Nephron progenitor cell (in vitro differentiated cells): ENCODE data around the gene TRIO.

Experiments used
- DNase-seq: peaks from one replicate; pipeline ENCODE4 v3.0.0; 2021
- H3K27ac Mint-ChIP-seq: 2 replicates; pipeline ENCODE4 v1.8.0; 2021; ENCODE audit warnings: mild to moderate bottlenecking, moderate library complexity, mixed read lengths
- H3K27me3 Mint-ChIP-seq: 2 replicates; pipeline ENCODE4 v1.8.0; 2021; ENCODE audit warnings: mild to moderate bottlenecking, low read depth, mixed read lengths; ENCODE audit not compliant: poor library complexity
- H3K36me3 Mint-ChIP-seq: 2 replicates; pipeline ENCODE4 v1.8.0; 2021; ENCODE audit warnings: low read depth, mixed read lengths
- H3K4me1 Mint-ChIP-seq: 2 replicates; pipeline ENCODE4 v1.8.0; 2021; ENCODE audit warnings: mixed read lengths
- H3K4me3 Mint-ChIP-seq: 2 replicates; pipeline ENCODE4 v1.8.0; 2021; ENCODE audit warnings: mild to moderate bottlenecking, moderate library complexity, mixed read lengths
- H3K9me3 Mint-ChIP-seq: 2 replicates; pipeline ENCODE4 v1.8.0; 2021; ENCODE audit warnings: mild to moderate bottlenecking, moderate library complexity, mixed read lengths
- CTCF ChIP-seq: fragments of 200-600 bp; sonication (generic); IDR thresholded peaks from 2 replicates; pipeline ENCODE4 v1.5.0; 2021; ENCODE audit warnings: antibody characterized with exemption

TRIO gene

GRCh38 chr5:14306329-14306815 is 163.2 kb downstream of the TRIO start:
- no peak for TF ChIP-seq CTCF
- peaks cover 69% of the 10 kb centered on the region for H3K36me3 Mint-ChIP-seq

GRCh38 chr5:14308384-14309154 is 165.4 kb downstream of the TRIO start:
- Mint-ChIP-seq H3K27me3 (no peaks in the 10 kb centered on the region), H3K4me1 (peaks cover 2% of the 10 kb centered on the region), H3K27ac (no peak overlapping the region), H3K9me3 (no peaks in the 10 kb centered on the region), H3K4me3 (no peak overlapping the region), H3K36me3 (peaks cover 71% of the 10 kb centered on the region)
- no peak for TF ChIP-seq CTCF
- DNase-seq, result no peak

More at GRCh38 chr5:14306329-14306815, 163.2 kb downstream of the TRIO start:
- no peak overlapping the region for H3K4me3 Mint-ChIP-seq
- DNase-seq, result no peak
- no peaks in the 10 kb centered on the region for H3K9me3 Mint-ChIP-seq
- no peak overlapping the region for H3K27ac Mint-ChIP-seq
- H3K27me3 Mint-ChIP-seq, result no peaks in the 10 kb centered on the region
- H3K4me1 Mint-ChIP-seq, result no peaks in the 10 kb centered on the region

- no peaks in the 10 kb centered on the region for H3K9me3 Mint-ChIP-seq
- H3K4me1 Mint-ChIP-seq, result peaks cover 5% of the 10 kb centered on the region
- H3K27ac Mint-ChIP-seq, result no peak overlapping the region
- no peak overlapping the region for H3K4me3 Mint-ChIP-seq
- peaks cover 74% of the 10 kb centered on the region for H3K36me3 Mint-ChIP-seq
- DNase-seq, result no peak
- no peak for TF ChIP-seq CTCF
- no peaks in the 10 kb centered on the region for H3K27me3 Mint-ChIP-seq
These were observed 166.1 kb downstream of the TRIO start for GRCh38 chr5:14309199-14309598.

- Mint-ChIP-seq H3K27me3 (no peaks in the 10 kb centered on the region), H3K36me3 (peaks cover 81% of the 10 kb centered on the region), H3K9me3 (no peaks in the 10 kb centered on the region), H3K27ac (no peak overlapping the region), H3K4me3 (no peak overlapping the region), H3K4me1 (peaks cover 5% of the 10 kb centered on the region)
- no peak for TF ChIP-seq CTCF
- DNase-seq, result no peak
These were observed 166.9 kb downstream of the TRIO start for GRCh38 chr5:14309878-14310531.

- no peak for TF ChIP-seq CTCF
- no peak overlapping the region for H3K4me3 Mint-ChIP-seq
- no peaks in the 10 kb centered on the region for H3K27me3 Mint-ChIP-seq
- H3K27ac Mint-ChIP-seq, result no peak overlapping the region
- H3K9me3 Mint-ChIP-seq, result no peaks in the 10 kb centered on the region
- no peak for DNase-seq
- H3K4me1 Mint-ChIP-seq, result peaks cover 5% of the 10 kb centered on the region
- H3K36me3 Mint-ChIP-seq, result peaks cover 85% of the 10 kb centered on the region
These were observed 167.8 kb downstream of the TRIO start for GRCh38 chr5:14310901-14311300.
